Activated T-cell treated with anti-CD3 and anti-CD28 coated beads, Interleukin-2, amount 50 U/mL, for 4 hours (primary cell): ENCODE data around the gene KDM4C. TPM values are rescaled to one million over a fixed set of nuclear protein-coding genes. Genes with fewer than 3 reads are reported as not detected.
"Not testable (repeated sequence)": the region's sequence is repeated elsewhere in the genome, so short reads cannot be mapped to it uniquely, and the experiment has no call there.

Experiments used
- ATAC-seq, 2 donors: fragments of 200-7000 bp; cut with Tn5 transposase; one replicate each; pipeline ENCODE4 v1.10.0; 2021
- DNase-seq: peaks from one replicate; pipeline ENCODE4 v3.0.0-alpha.2; 2020
- H3K27me3 Mint-ChIP-seq: one replicate; pipeline ENCODE4 v1.8.0; 2021; ENCODE audit warnings: low read depth, mixed read lengths
- H3K36me3 Mint-ChIP-seq: one replicate; pipeline ENCODE4 v1.8.0; 2022; ENCODE audit warnings: mixed read lengths; ENCODE audit not compliant: insufficient read depth
- H3K4me1 Mint-ChIP-seq: one replicate; pipeline ENCODE4 v1.8.0; 2021; ENCODE audit warnings: low read depth, mixed read lengths
- H3K4me3 Mint-ChIP-seq: one replicate; pipeline ENCODE4 v1.8.0; 2021; ENCODE audit warnings: mild to moderate bottlenecking, moderate library complexity, mixed read lengths
- H3K9me3 Mint-ChIP-seq: one replicate; pipeline ENCODE4 v1.8.0; 2021; ENCODE audit warnings: mixed read lengths
- total RNA-seq, 3 donors: library from RNA; stranded (reverse); gene quantifications; one replicate each; pipeline ENCODE4 v1.2.1, GENCODE V29; 2021

KDM4C gene
- total RNA-seq, 3 donors from 2014 or later, result 22.9 to 26.5 (median 25.6) TPM

DNA sequence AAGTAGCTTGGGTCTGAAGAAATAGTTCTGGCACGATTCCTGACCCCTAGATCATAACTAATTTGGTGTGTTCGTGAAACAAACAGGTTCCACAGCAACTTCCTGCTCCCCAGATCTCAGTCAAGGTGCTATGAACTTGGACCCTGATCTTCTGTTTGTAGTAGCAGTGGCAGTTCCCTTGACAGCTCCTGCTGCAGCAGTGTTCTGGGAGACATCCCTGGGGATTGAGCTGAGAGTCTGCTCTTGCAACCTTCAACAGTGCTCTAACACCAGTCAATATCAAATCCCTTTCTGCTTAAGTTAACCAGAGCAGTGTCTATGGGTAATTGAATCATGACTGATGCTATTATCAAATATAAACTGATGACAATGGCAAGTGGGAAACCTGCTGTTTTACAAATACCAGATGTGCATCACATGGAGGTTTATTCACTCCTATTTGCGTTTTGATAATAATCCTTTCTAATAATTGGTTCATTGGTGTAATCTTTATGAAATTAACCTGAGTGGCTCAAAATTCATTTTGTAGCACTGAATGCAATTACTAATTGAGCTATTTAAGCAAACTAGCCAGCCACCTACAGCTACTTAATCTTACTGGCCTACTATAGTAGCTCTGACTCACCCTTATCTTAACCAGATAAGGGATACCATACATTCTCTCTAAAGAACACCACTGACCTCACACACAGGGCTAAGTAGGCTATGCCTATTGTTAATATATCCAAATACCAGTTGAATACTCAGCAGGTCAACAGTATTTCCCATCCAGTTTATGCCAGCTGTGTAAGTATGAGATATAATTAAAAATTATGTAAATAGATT, 21.9 kb downstream of the KDM4C start:
- peaks cover 76% of the 10 kb centered on the region for H3K4me1 Mint-ChIP-seq
- DNase-seq (no peak), ATAC-seq (no peak)
- H3K9me3 Mint-ChIP-seq, result no peaks in the 10 kb centered on the region
- no peak overlapping the region for H3K4me3 Mint-ChIP-seq
- no peaks in the 10 kb centered on the region for H3K27me3 Mint-ChIP-seq
- peaks cover 6% of the 10 kb centered on the region for H3K36me3 Mint-ChIP-seq

DNA sequence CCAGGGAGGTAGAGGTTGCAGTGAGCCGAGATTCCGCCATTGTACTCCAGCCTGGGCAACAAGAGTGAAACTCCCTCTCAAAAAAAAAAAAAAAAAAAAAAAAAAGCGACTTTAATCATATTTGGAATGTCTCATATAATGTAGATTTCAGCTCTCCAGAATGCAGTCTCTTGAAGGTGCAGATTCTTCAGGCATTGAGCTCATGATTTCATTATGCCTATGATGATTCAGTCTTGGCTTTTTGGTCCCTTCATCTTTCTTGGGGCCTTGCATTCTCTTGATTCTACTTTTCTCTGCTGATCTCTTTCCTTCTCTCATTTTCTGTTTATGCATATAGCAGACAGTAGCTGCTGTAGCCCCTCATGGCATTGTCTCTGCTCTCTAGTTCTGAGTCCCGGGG, 22.9 kb downstream of the KDM4C start:
- DNase-seq, result no peak
- H3K36me3 Mint-ChIP-seq, result peaks cover 2% of the 10 kb centered on the region
- no peak overlapping the region for H3K4me3 Mint-ChIP-seq
- H3K4me1 Mint-ChIP-seq, result peaks cover 77% of the 10 kb centered on the region
- ATAC-seq, result peak; percentile 38 to 48
- no peaks in the 10 kb centered on the region for H3K9me3 Mint-ChIP-seq
- no peaks in the 10 kb centered on the region for H3K27me3 Mint-ChIP-seq

DNA sequence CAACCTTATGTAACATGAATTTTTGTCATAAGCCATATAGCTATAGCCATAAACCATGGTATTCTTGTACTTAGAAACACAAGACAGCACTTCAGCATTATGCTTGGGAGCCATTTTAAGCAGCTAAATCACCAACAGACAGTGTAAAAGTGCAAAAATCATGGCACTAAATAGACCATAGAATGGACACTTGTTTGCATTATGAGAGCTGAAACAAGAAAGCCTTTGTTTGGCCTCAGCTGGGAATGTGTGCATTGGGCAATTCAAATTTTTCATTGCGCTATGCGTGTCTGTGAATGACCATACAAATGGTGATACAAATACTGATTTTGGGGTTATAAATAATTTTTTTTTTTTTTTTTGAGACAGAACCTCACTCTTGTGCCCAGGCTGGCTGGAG, 23.7 kb downstream of the KDM4C start:
- no peak for ATAC-seq
- Mint-ChIP-seq H3K4me1 (peaks cover 79% of the 10 kb centered on the region), H3K4me3 (no peak overlapping the region), H3K27me3 (no peaks in the 10 kb centered on the region), H3K36me3 (peaks cover 2% of the 10 kb centered on the region), H3K9me3 (no peaks in the 10 kb centered on the region)
- DNase-seq, result no peak

DNA sequence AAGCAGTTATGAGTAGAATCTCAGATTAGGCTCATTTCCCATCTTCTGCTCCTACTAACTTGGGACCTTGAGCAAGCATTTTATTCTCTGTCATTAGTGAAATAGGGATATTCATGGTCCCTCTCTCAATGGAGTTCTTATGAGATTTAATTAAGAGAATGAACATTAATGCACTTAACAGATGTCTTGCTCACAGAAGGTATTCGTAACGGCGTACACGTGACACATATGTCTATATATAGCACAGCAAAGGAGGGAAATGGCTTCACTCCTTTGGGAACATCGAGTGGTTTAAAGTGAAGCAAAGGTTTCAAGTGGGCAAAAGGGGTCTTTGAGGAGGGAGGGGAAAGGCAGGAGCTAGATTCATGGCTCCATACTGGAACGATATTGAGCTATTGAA, 24.6 kb downstream of the KDM4C start:
- DNase-seq, result no peak
- no peak overlapping the region for H3K4me3 Mint-ChIP-seq

DNA sequence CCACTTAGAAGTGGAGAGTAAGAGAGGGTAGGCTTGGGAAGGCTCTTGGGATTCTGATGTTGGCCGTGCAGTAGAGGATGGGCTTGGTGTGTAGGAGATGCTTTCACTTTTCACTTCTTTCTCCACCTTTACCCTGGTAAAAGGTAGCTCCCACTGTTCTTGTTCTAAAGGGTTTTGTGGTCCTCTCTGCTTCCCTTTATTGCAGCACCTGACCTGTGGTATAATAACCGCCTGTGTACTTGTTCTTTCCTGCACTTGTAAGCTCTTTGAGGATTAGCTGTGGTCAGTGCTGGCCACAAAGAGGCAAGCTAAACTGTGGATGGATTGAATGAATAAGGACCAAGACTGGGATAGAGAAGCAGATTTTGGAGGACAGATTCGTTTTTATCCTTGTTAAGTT, 25.2 kb downstream of the KDM4C start:
- DNase-seq, result no peak
- ATAC-seq, result no peak
- H3K4me1 Mint-ChIP-seq, result peaks cover 79% of the 10 kb centered on the region
- no peak overlapping the region for H3K4me3 Mint-ChIP-seq
- no peaks in the 10 kb centered on the region for H3K9me3 Mint-ChIP-seq
- H3K36me3 Mint-ChIP-seq, result peaks cover 2% of the 10 kb centered on the region
- H3K27me3 Mint-ChIP-seq, result no peaks in the 10 kb centered on the region

More for the DNA sequence above, 24.6 kb downstream of the KDM4C start:
- Mint-ChIP-seq H3K4me1 (peaks cover 78% of the 10 kb centered on the region), H3K9me3 (no peaks in the 10 kb centered on the region), H3K36me3 (peaks cover 2% of the 10 kb centered on the region), H3K27me3 (no peaks in the 10 kb centered on the region)
- no peak for ATAC-seq

DNA sequence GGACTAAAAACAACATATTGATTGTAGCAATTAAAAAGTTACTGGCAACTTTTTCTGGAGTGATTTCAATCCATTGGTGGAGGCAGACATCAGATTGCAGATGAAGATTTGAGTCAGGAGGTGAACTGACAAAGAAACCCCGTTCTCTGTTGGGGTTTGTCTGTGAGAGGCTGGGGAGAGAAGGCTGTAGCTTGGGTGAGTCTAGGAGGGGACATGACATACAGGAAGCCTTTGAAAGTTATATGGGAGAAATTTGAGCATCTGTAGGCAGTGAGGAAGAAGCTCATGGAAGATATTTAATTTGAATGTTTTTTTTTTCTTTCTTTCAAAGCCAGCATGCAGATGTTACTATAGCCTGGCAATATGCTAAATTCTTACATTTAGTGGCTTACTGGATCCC, 26.0 kb downstream of the KDM4C start:
- no peak for DNase-seq
- H3K4me1 Mint-ChIP-seq, result peaks cover 84% of the 10 kb centered on the region
- no peaks in the 10 kb centered on the region for H3K9me3 Mint-ChIP-seq
- no peaks in the 10 kb centered on the region for H3K27me3 Mint-ChIP-seq
- ATAC-seq, result no peak
- H3K4me3 Mint-ChIP-seq, result peak overlapping the region; percentile 14
- peaks cover 2% of the 10 kb centered on the region for H3K36me3 Mint-ChIP-seq

DNA sequence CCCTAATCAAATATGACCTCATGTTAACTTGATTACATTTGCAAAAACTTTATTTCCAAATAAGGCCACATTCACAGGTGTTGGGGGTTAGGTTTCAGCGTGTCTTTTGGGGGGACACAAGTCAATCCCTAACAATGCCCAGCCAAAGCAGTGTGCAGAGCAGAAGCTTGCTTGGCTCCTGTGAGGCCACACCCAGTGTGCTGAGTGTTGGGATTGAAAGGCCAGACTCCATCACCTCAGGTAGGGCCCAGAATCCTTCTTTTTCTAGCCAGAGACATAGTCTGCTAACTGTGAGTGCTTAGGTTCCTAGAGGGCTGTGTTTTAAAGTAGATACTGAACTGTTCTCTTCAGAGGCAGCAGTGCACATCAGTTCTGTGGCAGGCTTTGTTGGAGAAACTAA, 27.9 kb downstream of the KDM4C start:
- DNase-seq, result no peak
- Mint-ChIP-seq H3K9me3 (no peaks in the 10 kb centered on the region), H3K27me3 (no peaks in the 10 kb centered on the region), H3K4me3 (no peak overlapping the region), H3K36me3 (peaks cover 2% of the 10 kb centered on the region), H3K4me1 (peaks cover 70% of the 10 kb centered on the region)
- no peak for ATAC-seq

DNA sequence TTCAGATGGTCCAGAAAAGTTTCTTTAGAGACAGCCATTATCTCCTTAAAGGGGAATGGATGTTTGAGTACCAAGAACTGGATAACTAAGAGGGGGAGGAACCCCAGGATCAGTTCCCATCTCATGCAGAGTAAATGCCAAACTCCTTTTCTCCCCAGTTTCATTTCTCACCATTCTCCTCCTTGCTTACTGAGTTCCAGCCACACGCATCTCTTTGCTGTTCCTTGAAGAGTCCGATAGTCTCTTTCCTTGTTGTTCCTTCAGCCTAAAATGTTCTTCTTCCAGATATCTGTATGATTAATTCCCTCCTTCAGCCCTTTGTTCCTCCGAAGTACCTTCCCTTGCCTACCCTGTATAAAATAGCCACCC, 30.0 kb downstream of the KDM4C start:
- DNase-seq (no peak), ATAC-seq (no peak)
- H3K9me3 Mint-ChIP-seq, result no peaks in the 10 kb centered on the region
- no peak overlapping the region for H3K4me3 Mint-ChIP-seq
- no peaks in the 10 kb centered on the region for H3K27me3 Mint-ChIP-seq
- no peaks in the 10 kb centered on the region for H3K36me3 Mint-ChIP-seq
- peaks cover 54% of the 10 kb centered on the region for H3K4me1 Mint-ChIP-seq

DNA sequence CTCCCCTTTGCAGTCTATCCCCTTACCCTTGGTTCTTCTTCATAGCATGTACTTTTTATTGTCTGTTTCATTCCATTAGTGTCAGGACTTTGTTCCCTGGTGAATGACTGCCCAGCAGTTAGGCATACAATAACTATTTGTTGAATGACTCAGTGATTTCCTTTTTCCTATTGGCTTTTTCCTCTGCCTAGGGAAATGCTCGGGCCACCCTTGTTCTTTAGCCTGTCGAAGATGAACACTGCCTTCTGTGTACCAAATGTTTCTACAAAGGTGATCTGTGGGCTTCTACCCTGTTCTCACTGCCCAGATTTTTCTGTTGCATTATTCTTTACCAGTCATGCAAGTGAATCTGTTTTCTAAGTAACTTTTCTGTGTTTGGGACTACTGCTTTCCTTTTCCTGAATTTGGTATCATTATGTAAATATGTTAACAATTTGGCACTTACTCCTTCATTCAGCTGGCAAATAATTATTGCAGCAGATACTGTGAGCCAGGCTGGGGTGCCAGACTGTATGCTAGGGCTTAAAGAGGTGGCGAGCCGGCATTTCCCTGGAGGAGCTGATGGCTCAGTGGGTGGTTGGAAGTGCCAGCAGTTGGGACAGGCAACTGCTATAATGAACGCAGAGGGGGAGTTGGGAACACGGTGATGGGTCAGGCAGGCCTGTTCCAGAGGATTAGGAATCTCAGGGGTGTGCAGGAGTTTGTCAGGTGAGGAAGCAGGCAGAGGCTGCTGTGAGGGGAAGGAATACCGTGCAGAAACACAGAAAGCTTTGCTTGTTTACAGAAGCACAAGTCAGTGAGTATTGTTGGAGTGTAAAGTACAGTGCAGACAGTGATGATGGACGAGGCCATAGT, 30.6 kb downstream of the KDM4C start:
- ATAC-seq (no peak), DNase-seq (no peak)
- no peaks in the 10 kb centered on the region for H3K9me3 Mint-ChIP-seq
- H3K27me3 Mint-ChIP-seq, result no peaks in the 10 kb centered on the region
- H3K36me3 Mint-ChIP-seq, result peaks cover 4% of the 10 kb centered on the region
- no peak overlapping the region for H3K4me3 Mint-ChIP-seq
- H3K4me1 Mint-ChIP-seq, result peaks cover 48% of the 10 kb centered on the region

DNA sequence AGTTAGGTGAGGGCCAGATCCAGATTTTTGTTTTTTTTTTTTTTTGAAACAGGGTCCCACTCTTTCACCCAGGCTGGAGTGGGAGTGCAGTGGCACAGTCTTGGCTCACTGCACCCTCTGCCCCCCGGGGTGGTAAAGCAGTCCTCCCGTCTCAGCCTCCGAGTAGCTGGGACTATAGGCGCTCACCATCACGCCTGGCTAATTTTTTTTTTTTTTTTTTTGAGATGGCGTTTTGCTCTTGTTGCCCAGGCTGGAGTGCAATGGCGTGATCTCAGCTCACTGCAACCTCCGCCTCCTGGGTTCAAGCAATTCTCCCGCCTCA, 31.2 kb downstream of the KDM4C start:
- not testable (repeated sequence) for H3K36me3 Mint-ChIP-seq, H3K9me3 Mint-ChIP-seq, DNase-seq, H3K4me3 Mint-ChIP-seq, H3K27me3 Mint-ChIP-seq, ATAC-seq
- peaks cover 43% of the 10 kb centered on the region for H3K4me1 Mint-ChIP-seq

DNA sequence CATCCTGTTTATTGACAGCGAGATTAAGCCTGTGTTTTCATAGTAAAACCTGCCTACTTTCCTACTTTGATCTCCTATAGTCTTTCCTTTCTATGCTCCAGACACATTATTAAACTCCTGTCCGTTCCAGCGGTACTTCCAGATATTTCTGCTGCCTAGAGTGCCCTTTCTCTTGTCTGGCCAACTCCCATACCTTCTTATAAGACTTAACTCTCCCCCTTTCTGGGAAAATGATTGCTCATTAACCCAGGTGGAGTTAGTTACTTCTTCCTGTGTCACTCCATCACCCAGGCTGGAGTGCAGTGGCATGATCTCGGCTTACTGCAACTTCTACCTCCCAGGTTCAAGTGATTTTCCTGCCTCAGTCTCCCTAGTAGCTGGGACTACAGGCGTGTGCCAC, 33.1 kb downstream of the KDM4C start:
- H3K27me3 Mint-ChIP-seq, result no peaks in the 10 kb centered on the region
- DNase-seq, result no peak
- ATAC-seq, result no peak
- peaks cover 27% of the 10 kb centered on the region for H3K4me1 Mint-ChIP-seq
- no peak overlapping the region for H3K4me3 Mint-ChIP-seq
- peaks cover 15% of the 10 kb centered on the region for H3K36me3 Mint-ChIP-seq
- H3K9me3 Mint-ChIP-seq, result no peaks in the 10 kb centered on the region

DNA sequence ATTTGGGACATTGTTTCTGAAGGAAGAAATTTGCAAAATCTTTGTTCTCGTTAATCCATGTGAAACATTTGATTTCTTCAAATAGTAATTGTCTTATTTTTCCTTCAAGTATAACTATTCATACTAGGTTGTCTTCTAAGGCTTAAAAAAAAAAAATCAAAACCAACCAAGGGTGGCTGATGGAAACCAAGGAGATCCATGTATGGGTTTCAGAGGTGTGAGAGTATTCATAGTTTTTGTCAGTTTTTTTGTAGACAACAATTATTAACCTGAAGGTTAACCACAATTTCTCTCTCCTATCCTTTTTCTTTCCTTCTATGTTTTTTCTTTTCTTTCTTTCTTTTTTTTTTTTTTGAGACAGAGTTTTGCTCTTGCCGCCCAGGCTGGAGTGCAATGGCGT, 35.4 kb downstream of the KDM4C start:
- H3K4me1 Mint-ChIP-seq, result peaks cover 9% of the 10 kb centered on the region
- ATAC-seq, result no peak
- no peaks in the 10 kb centered on the region for H3K27me3 Mint-ChIP-seq
- DNase-seq, result no peak
- H3K9me3 Mint-ChIP-seq, result no peaks in the 10 kb centered on the region
- H3K36me3 Mint-ChIP-seq, result peaks cover 25% of the 10 kb centered on the region
- no peak overlapping the region for H3K4me3 Mint-ChIP-seq

DNA sequence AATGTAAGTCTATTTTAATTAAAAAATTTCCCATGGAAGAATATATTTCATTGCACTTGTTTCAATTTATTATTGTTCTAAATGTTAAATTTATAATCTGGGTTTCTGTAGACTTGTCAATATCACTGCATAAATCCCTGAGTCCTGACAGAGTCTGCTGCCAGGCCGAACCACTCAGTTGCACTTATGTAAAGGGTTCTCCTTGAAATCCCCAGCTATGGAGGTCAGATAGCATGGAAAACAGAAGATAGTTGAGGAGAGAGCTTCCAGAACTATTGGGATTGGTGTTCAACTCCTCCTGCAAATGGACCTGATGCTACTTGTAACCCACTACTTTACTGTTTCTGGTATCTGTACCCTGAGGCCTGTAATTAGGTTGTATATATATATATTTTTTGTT, 37.2 kb downstream of the KDM4C start:
- Mint-ChIP-seq H3K27me3 (no peaks in the 10 kb centered on the region), H3K9me3 (no peaks in the 10 kb centered on the region), H3K36me3 (peaks cover 26% of the 10 kb centered on the region), H3K4me3 (no peak overlapping the region), H3K4me1 (peaks cover 3% of the 10 kb centered on the region)
- ATAC-seq (no peak), DNase-seq (no peak)

DNA sequence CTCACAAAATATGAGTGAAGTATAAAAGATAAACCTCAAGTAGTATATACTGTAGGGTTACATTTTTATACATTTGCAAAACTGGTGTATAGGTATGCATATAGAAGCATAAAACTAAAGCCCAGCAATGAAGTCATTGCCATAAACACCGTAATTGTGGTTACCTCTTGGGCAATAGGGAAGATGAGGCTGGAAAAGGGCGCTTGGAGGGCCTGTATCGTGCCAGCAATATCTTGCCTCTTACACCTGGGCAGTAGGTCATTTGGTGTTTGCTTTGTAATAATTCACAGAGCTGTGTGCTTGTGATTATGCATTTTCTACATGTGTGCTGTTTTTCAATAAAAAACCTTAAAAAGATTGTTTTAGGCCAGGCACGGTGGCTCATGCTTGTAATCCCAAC, 45.2 kb downstream of the KDM4C start:
- ATAC-seq (no peak), DNase-seq (no peak)
- peaks cover 11% of the 10 kb centered on the region for H3K36me3 Mint-ChIP-seq
- H3K9me3 Mint-ChIP-seq, result no peaks in the 10 kb centered on the region
- H3K27me3 Mint-ChIP-seq, result no peaks in the 10 kb centered on the region
- H3K4me3 Mint-ChIP-seq, result no peak overlapping the region
- no peaks in the 10 kb centered on the region for H3K4me1 Mint-ChIP-seq

DNA sequence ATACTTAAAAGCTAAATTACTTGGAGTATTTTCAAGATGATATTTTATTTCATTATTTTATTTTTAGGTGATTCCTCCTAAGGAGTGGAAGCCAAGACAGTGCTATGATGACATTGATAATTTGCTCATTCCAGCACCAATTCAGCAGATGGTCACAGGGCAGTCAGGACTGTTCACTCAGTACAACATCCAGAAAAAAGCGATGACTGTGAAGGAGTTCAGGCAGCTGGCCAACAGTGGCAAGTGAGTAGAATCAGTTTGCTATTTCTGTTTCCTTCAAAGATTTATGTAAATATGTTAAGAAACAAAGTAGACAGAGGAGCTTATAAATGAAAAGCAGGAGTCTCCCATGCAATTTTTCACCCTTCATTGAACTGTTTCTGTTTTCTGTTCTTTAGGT, 47.8 kb downstream of the KDM4C start:
- ATAC-seq (no peak), DNase-seq (no peak)
- Mint-ChIP-seq H3K4me1 (no peaks in the 10 kb centered on the region), H3K9me3 (no peaks in the 10 kb centered on the region), H3K27me3 (no peaks in the 10 kb centered on the region), H3K36me3 (peaks cover 13% of the 10 kb centered on the region), H3K4me3 (no peak overlapping the region)
